ENCODE data around the gene CDK4. TPM values are rescaled to one million over a fixed set of nuclear protein-coding genes. Genes with fewer than 3 reads are reported as not detected.

The CDK4 gene
- 102 TPM for total RNA-seq

- TF ChIP-seq CTCF (IDR thresholded peaks at IDR 0.05) (no peak), POLR2AphosphoS5 (IDR thresholded peaks at IDR 0.05; ENCODE audit: insufficient read depth in 1 of 2, low read depth in 1 of 2) (peak; percentile 93 to 99), POLR2A (IDR thresholded peaks at IDR 0.05) (peak in 1 of 2 donors; percentile 68)
- no peaks in the 10 kb centered on the region for H3K27me3 ChIP-seq
- intact Hi-C loops (cut with DNase I): no loop called here
- peaks cover 0 to 27% of the 10 kb centered on the region in 2 donors for H3K36me3 ChIP-seq
- peak within 1 kb of the TSS; percentile 83 for H3K27ac ChIP-seq
- peaks cover 44% of the 10 kb centered on the region for H3K4me1 ChIP-seq
- H3K9me3 ChIP-seq: no peaks in the 10 kb centered on the region
- peak within 1 kb of the TSS; percentile 67 to 77 for H3K4me3 ChIP-seq
- peak; percentile 98 to 100 for DNase-seq (ENCODE audit: extremely low spot score in 2 of 2)
Observed at GRCh38 chr12:57751788-57752667, at the start of gene CDK4. TSS of gene CDK4 (minus strand) at chr12:57752310. CDS start at chr12:57751717, 593 bp downstream.

GRCh38 chr12:57800965-57801364 is 48.9 kb upstream of the CDK4 start:
- H3K4me1 ChIP-seq: peaks cover 7% of the 10 kb centered on the region
- no peaks in the 10 kb centered on the region for H3K9me3 ChIP-seq
- no peak overlapping the region for H3K27ac ChIP-seq
- TF ChIP-seq CTCF (IDR thresholded peaks at IDR 0.05) (no peak), POLR2A (IDR thresholded peaks at IDR 0.05) (no peak), POLR2AphosphoS5 (IDR thresholded peaks at IDR 0.05; ENCODE audit: insufficient read depth in 1 of 2, low read depth in 1 of 2) (no peak)
- intact Hi-C loops (cut with DNase I): no loop called here
- DNase-seq (ENCODE audit: extremely low spot score in 2 of 2): no peak
- H3K4me3 ChIP-seq: no peak overlapping the region
- H3K27me3 ChIP-seq: no peaks in the 10 kb centered on the region
- peaks cover 0 to 42% of the 10 kb centered on the region in 2 donors for H3K36me3 ChIP-seq

- intact Hi-C loops (cut with DNase I): no loop called here
- Histone ChIP-seq H3K4me3 (no peak overlapping the region), H3K36me3 (peaks cover 0 to 53% of the 10 kb centered on the region in 2 donors), H3K27ac (no peak overlapping the region), H3K27me3 (no peaks in the 10 kb centered on the region), H3K4me1 (no peaks in the 10 kb centered on the region), H3K9me3 (no peaks in the 10 kb centered on the region)
- TF ChIP-seq POLR2A (IDR thresholded peaks at IDR 0.05) (no peak), POLR2AphosphoS5 (IDR thresholded peaks at IDR 0.05; ENCODE audit: insufficient read depth in 1 of 2, low read depth in 1 of 2) (no peak), CTCF (IDR thresholded peaks at IDR 0.05) (no peak)
- no peak for DNase-seq (ENCODE audit: extremely low spot score in 2 of 2)
Observed at GRCh38 chr12:57797933-57798332, 45.8 kb upstream of the CDK4 start.

- Histone ChIP-seq H3K27ac (no peak overlapping the region), H3K4me1 (no peaks in the 10 kb centered on the region), H3K9me3 (no peaks in the 10 kb centered on the region), H3K27me3 (no peaks in the 10 kb centered on the region), H3K36me3 (peaks cover 0 to 56% of the 10 kb centered on the region in 2 donors), H3K4me3 (no peak overlapping the region)
- no peak for DNase-seq (ENCODE audit: extremely low spot score in 2 of 2)
- no peak for TF ChIP-seq POLR2A (IDR thresholded peaks at IDR 0.05)
- intact Hi-C loops (cut with DNase I): no loop called here
Observed at GRCh38 chr12:57796996-57797395, 44.9 kb upstream of the CDK4 start.

GRCh38 chr12:57795354-57795753 is 43.2 kb upstream of the CDK4 start:
- no peak overlapping the region for H3K4me3 ChIP-seq
- peaks cover 0 to 48% of the 10 kb centered on the region in 2 donors for H3K36me3 ChIP-seq

More at GRCh38 chr12:57795354-57795753, 43.2 kb upstream of the CDK4 start:
- H3K27ac ChIP-seq: no peak overlapping the region
- TF ChIP-seq POLR2AphosphoS5 (IDR thresholded peaks at IDR 0.05; ENCODE audit: insufficient read depth in 1 of 2, low read depth in 1 of 2): no peak
- TF ChIP-seq POLR2A (IDR thresholded peaks at IDR 0.05): no peak
- TF ChIP-seq CTCF (IDR thresholded peaks at IDR 0.05): no peak
- H3K9me3 ChIP-seq: no peaks in the 10 kb centered on the region
- intact Hi-C loops (cut with DNase I): no loop called here
- no peak for DNase-seq (ENCODE audit: extremely low spot score in 2 of 2)
- H3K4me1 ChIP-seq: no peaks in the 10 kb centered on the region
- H3K27me3 ChIP-seq: no peaks in the 10 kb centered on the region

All from vagina (tissue), 2 donors.